SU-DHL-6 (cell line): ENCODE measurements around the gene LIN7B.

Experiments
- H2AFZ ChIP-seq: fragments of 200-600 bp; sonication (generic); 2 replicates; pipeline ENCODE4 v1.6.1; 2014; ENCODE audit warnings: low read depth, mild to moderate bottlenecking, moderate library complexity, mixed read lengths, antibody characterized with exemption, low read length; ENCODE audit not compliant: severe bottlenecking
- H3F3A ChIP-seq: fragments of 200-600 bp; shearing (Covaris generic); 2 replicates; pipeline ENCODE4 v1.6.0; 2016; ENCODE audit warnings: antibody characterized with exemption, mild to moderate bottlenecking; ENCODE audit not compliant: insufficient read depth
- H3K27ac ChIP-seq: fragments of 200-600 bp; sonication (generic); 2 replicates; pipeline ENCODE4 v1.5.1; 2016; ENCODE audit warnings: low read depth, mild to moderate bottlenecking, low read length, moderate library complexity, mixed read lengths
- H3K27me3 ChIP-seq: fragments of 200-600 bp; sonication (generic), shearing (Covaris generic); 2 replicates; pipeline ENCODE4 v1.6.0; 2014; ENCODE audit warnings: mild to moderate bottlenecking, low read length
- H3K36me3 ChIP-seq: fragments of 200-600 bp; sonication (generic); 2 replicates; pipeline ENCODE4 v1.6.1; 2014; ENCODE audit warnings: mild to moderate bottlenecking, low read length, mixed read lengths
- H3K4me2 ChIP-seq: fragments of 300-600, 200-600 bp; shearing (Covaris generic), sonication (generic); 2 replicates; pipeline ENCODE4 v1.6.0; 2014; ENCODE audit warnings: low read length, low read depth, mild to moderate bottlenecking; ENCODE audit not compliant: poor library complexity, severe bottlenecking
- H3K4me3 ChIP-seq: fragments of 200-600 bp; sonication (generic); 2 replicates; pipeline ENCODE4 v1.5.1; 2014; ENCODE audit warnings: antibody characterized with exemption, low read length, mild to moderate bottlenecking, mixed read lengths; ENCODE audit not compliant: insufficient read depth, poor library complexity, severe bottlenecking
- H3K79me2 ChIP-seq: fragments of 200-600 bp; sonication (generic); 2 replicates; pipeline ENCODE4 v1.6.1; 2014; ENCODE audit warnings: mild to moderate bottlenecking, low read length, moderate library complexity; ENCODE audit not compliant: insufficient read depth
- H3K9ac ChIP-seq: fragments of 200-600 bp; sonication (generic); 2 replicates; pipeline ENCODE4 v1.7.0; 2014; ENCODE audit warnings: mild to moderate bottlenecking, low read length
- H3K9me2 ChIP-seq: fragments of 200-600 bp; sonication (generic); replicated peaks from 2 replicates; pipeline ENCODE4 v1.6.1; 2014; ENCODE audit warnings: low read length; ENCODE audit not compliant: insufficient read depth
- H3K9me3 ChIP-seq: fragments of 200-600 bp; sonication (generic); 2 replicates; pipeline ENCODE4 v1.6.1; 2014; ENCODE audit warnings: low read length, mixed read lengths; ENCODE audit not compliant: insufficient read depth
- H4K20me1 ChIP-seq: fragments of 200-600 bp; sonication (generic); 2 replicates; pipeline ENCODE4 v1.6.1; 2014; ENCODE audit warnings: low read depth, mild to moderate bottlenecking, antibody characterized with exemption, low read length, moderate library complexity, mixed read lengths
- CTCF ChIP-seq: fragments of 200-600 bp; sonication (generic); IDR thresholded peaks from one replicate; pipeline ENCODE4 v1.5.1; 2017; ENCODE audit warnings: antibody characterized with exemption, mild to moderate bottlenecking, low read length, moderate library complexity; ENCODE audit not compliant: insufficient read depth, poor library complexity, severe bottlenecking
- EZH2phosphoT487 ChIP-seq: fragments of 200-600 bp; sonication (generic), shearing (Covaris generic); conservative IDR thresholded peaks from 2 replicates; pipeline ENCODE4 v1.6.1; 2018; ENCODE audit warnings: mild to moderate bottlenecking, antibody characterized with exemption, low read length, moderate library complexity, mixed read lengths

Gene LIN7B

GRCh38 chr19:49094505-49095482 is 19.4 kb upstream of the LIN7B start:
- no peaks in the 10 kb centered on the region for H3K9me2 ChIP-seq
- peaks cover 43% of the 10 kb centered on the region for H3K79me2 ChIP-seq
- H4K20me1 ChIP-seq: peaks cover 3% of the 10 kb centered on the region; the same call in 1 of the 2 replicates
- no peak overlapping the region for H2AFZ ChIP-seq
- no peak overlapping the region for H3K27ac ChIP-seq
- peaks cover 27% of the 10 kb centered on the region for H3K36me3 ChIP-seq
- H3K9ac ChIP-seq: no peak overlapping the region
- no peak for TF ChIP-seq CTCF
- no peak for TF ChIP-seq EZH2phosphoT487
- H3K4me2 ChIP-seq: no peak overlapping the region
- H3K4me3 ChIP-seq: no peak overlapping the region
- no peaks in the 10 kb centered on the region for H3K9me3 ChIP-seq
- no peaks in the 10 kb centered on the region for H3K27me3 ChIP-seq
- H3F3A ChIP-seq: peaks cover 11% of the 10 kb centered on the region

GRCh38 chr19:49097453-49098288 is 16.5 kb upstream of the LIN7B start:
- Histone ChIP-seq H2AFZ (no peak overlapping the region), H3K27ac (no peak overlapping the region), H4K20me1 (peaks cover 3% of the 10 kb centered on the region; the same call in 1 of the 2 replicates), H3K9me3 (no peaks in the 10 kb centered on the region), H3F3A (peaks cover 11% of the 10 kb centered on the region), H3K4me3 (no peak overlapping the region), H3K79me2 (peaks cover 24% of the 10 kb centered on the region), H3K4me2 (no peak overlapping the region), H3K36me3 (peaks cover 15% of the 10 kb centered on the region), H3K9me2 (no peaks in the 10 kb centered on the region), H3K9ac (no peak overlapping the region), H3K27me3 (no peaks in the 10 kb centered on the region)
- TF ChIP-seq EZH2phosphoT487 (no peak), CTCF (peak; percentile 94)

GRCh38 chr19:49098795-49099194 is 15.4 kb upstream of the LIN7B start:
- no peak for TF ChIP-seq CTCF
- no peak for TF ChIP-seq EZH2phosphoT487
- Histone ChIP-seq H3K9me3 (no peaks in the 10 kb centered on the region), H3K36me3 (peaks cover 13% of the 10 kb centered on the region), H3K9me2 (no peaks in the 10 kb centered on the region), H3K9ac (no peak overlapping the region), H3K27ac (no peak overlapping the region), H3K4me2 (no peak overlapping the region), H4K20me1 (peaks cover 3% of the 10 kb centered on the region; the same call in 1 of the 2 replicates), H3K27me3 (no peaks in the 10 kb centered on the region), H2AFZ (no peak overlapping the region), H3K4me3 (no peak overlapping the region), H3K79me2 (peaks cover 23% of the 10 kb centered on the region), H3F3A (peaks cover 11% of the 10 kb centered on the region)
